GM12801 (cell line): ENCODE measurements around the gene YWHAQ.

Source experiments
- TF ChIP-seq, protein P1 (sequence below): IDR thresholded peaks from one replicate; pipeline ENCODE4 v1.5.1; 2011; ENCODE audit warnings: control low read depth; ENCODE audit not compliant: insufficient read length; ENCODE audit errors: extremely low read depth

The YWHAQ gene

DNA sequence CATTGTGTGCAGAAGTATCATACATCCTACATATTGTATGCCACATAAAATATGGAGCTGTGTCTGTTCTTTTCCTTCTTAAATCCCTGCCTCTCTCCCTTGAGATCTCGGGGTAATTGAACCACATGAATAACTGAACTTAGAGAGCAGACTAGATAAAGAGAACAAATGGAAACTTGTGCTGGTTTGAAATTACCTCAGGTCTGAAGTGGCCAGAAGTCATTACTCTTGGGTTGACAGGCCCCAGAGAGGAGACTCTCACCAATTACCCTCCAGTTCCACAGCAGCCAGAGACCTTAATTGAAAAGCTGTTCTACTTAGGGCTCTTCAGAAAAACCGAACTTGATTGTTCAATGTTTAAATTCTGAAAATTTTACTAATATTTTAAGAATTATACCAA, 70.2 kb downstream of the YWHAQ start:
- TF ChIP-seq, protein P1, sequence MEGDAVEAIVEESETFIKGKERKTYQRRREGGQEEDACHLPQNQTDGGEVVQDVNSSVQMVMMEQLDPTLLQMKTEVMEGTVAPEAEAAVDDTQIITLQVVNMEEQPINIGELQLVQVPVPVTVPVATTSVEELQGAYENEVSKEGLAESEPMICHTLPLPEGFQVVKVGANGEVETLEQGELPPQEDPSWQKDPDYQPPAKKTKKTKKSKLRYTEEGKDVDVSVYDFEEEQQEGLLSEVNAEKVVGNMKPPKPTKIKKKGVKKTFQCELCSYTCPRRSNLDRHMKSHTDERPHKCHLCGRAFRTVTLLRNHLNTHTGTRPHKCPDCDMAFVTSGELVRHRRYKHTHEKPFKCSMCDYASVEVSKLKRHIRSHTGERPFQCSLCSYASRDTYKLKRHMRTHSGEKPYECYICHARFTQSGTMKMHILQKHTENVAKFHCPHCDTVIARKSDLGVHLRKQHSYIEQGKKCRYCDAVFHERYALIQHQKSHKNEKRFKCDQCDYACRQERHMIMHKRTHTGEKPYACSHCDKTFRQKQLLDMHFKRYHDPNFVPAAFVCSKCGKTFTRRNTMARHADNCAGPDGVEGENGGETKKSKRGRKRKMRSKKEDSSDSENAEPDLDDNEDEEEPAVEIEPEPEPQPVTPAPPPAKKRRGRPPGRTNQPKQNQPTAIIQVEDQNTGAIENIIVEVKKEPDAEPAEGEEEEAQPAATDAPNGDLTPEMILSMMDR = no peak

DNA sequence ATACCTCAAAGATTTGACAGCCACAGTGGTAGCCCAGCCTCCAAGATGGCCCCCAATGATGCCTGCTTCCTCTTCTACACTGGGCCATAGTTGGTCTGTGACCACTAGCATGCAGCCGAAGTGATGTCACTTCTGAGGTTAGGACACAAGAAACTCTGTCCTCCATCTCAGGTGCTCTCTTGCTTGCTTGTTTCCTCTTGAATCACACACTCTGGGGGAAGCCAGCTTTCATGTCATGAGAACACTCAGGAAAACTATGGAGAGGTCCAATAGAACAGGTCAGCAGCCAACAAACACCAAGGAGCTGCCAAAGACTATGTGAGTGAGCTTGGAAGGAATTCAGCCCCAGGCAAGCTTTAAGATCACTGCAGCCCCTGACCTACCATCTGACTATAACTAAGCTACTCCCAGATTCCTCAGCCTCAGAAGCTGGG, 71.8 kb downstream of the YWHAQ start:
- TF ChIP-seq, protein P1 = no peak

GRCh38 chr2:9556121-9556743, 74.6 kb downstream of the YWHAQ start:
- TF ChIP-seq, protein P1 = no peak

DNA sequence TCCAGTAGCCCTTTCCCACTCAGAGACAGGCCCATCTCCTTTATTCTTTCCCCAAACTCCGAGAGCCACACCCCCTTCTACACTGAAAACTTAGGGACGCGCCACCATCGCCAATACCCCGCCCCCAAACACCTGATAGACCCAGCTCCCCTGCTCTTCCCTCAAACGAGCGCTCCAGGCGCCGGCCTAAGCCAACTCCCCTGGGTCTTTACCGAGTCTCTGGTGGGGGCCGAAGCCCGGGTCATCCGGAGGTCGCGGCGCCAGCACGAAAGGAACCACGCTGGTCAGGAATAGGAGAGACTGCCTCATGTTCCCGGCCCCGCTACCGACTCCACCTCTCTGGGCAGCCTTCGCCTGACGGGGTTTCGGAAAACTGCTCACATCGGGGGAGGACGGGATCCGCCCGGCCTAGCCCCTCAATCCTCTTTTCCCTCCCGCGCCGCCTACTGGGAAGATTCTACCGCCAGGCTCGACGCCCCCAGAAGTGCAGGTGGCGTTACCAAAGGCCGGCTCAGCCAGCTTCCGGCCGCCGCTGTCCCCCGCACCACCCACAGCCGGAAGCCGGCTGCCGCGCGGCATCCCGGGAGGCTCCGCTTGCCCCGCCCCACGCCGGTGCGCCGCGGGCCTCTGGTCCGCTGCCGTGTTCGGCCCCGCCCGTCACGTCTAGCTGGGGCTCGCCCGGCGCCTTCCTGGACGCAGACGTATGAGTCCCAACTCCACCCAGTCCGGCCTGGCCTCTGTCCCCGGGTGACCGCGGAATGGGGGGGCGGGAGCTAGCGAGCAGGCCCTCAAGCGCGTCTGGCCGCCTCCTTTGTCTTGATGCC, 75.3 kb downstream of the YWHAQ start, which contains the start of gene ADAM17:
ADAM17 (minus strand) TSS at position 534 of the 824 bp plus-strand sequence; CDS start at position 309, 225 bp downstream.
- TF ChIP-seq, protein P1 = no peak

- TF ChIP-seq, protein P1 = no peak
These were observed 75.9 kb downstream of the YWHAQ start for GRCh38 chr2:9554921-9555296.

GRCh38 chr2:9552219-9553178, 78.3 kb downstream of the YWHAQ start:
- TF ChIP-seq, protein P1 = no peak

GRCh38 chr2:9549420-9549819, 81.4 kb downstream of the YWHAQ start:
- TF ChIP-seq, protein P1 = no peak
